ENCODE results near the gene PGP. TPM values are rescaled to one million over a fixed set of nuclear protein-coding genes. Genes with fewer than 3 reads are reported as not detected.

The PGP gene
- total RNA-seq, 6 experiments from 2014 or later: 12.8 to 17.8 (median 15.1) TPM

- H3K36me3 Mint-ChIP-seq (ENCODE audit: low read depth): peaks cover 7% of the 10 kb centered on the region; the same call in 1 of the 2 replicates
- peaks cover 12% of the 10 kb centered on the region for H3K4me1 Mint-ChIP-seq (ENCODE audit: low read depth)
- no peak for DNase-seq
- no peak overlapping the region for H3K4me3 Mint-ChIP-seq
- no peaks in the 10 kb centered on the region for H3K27me3 Mint-ChIP-seq (ENCODE audit: insufficient read depth)
- H3K9me3 Mint-ChIP-seq: no peaks in the 10 kb centered on the region
- H3K27ac Mint-ChIP-seq: no peak overlapping the region
- no peak for TF ChIP-seq CTCF (IDR thresholded peaks at IDR 0.05)
These were observed 52.7 kb downstream of the PGP start for GRCh38 chr16:2161911-2162310.

Other genes starting within 250 kb of the PGP start
- not detected for gene RNF151, start 248.0 kb downstream of the PGP start, total RNA-seq (2021; fragmentation: NEBNext Ultra II Directional; extraction: Animal tissue kit (Norgen Biotek cat#: 25700))
- gene TBL3, start 242.8 kb downstream of the PGP start, total RNA-seq (2021; fragmentation: NEBNext Ultra II Directional; extraction: Animal tissue kit (Norgen Biotek cat#: 25700)): 10 to 100 TPM; 42.4 to 47.3 (median 44.1) TPM
- gene NOXO1, start 233.4 kb downstream of the PGP start, total RNA-seq (2021; fragmentation: NEBNext Ultra II Directional; extraction: Animal tissue kit (Norgen Biotek cat#: 25700)): under 1 TPM in 3 of 6 experiments, not detected in 3; 0.28 to 0.46 (median 0.45) TPM
- 10 to 100 TPM; 28.8 to 45.5 (median 40.2) TPM for gene GFER, start 230.6 kb downstream of the PGP start, total RNA-seq (2021; fragmentation: NEBNext Ultra II Directional; extraction: Animal tissue kit (Norgen Biotek cat#: 25700))
- gene SYNGR3, start 224.9 kb downstream of the PGP start, total RNA-seq (2021; fragmentation: NEBNext Ultra II Directional; extraction: Animal tissue kit (Norgen Biotek cat#: 25700)): 1 to 10 TPM in 5 of 6 experiments, under 1 TPM in 1; 0.96 to 1.4 (median 1.2) TPM
- gene ZNF598, start 205.0 kb downstream of the PGP start, total RNA-seq (2021; fragmentation: NEBNext Ultra II Directional; extraction: Animal tissue kit (Norgen Biotek cat#: 25700)): 10 to 100 TPM; 37.1 to 48.1 (median 40.7) TPM
- 1 to 10 TPM in 4 of 6 experiments, under 1 TPM in 2; 0.57 to 2.1 (median 1.4) TPM for gene NPW, start 195.1 kb downstream of the PGP start, total RNA-seq (2021; fragmentation: NEBNext Ultra II Directional; extraction: Animal tissue kit (Norgen Biotek cat#: 25700))
- 100 to 1,000 TPM; 140 to 177 (median 152) TPM for gene NHERF2, start 187.9 kb downstream of the PGP start, total RNA-seq (2021; fragmentation: NEBNext Ultra II Directional; extraction: Animal tissue kit (Norgen Biotek cat#: 25700))
- 10 to 100 TPM; 23.7 to 31.5 (median 26.4) TPM for gene NTHL1, start 167.0 kb downstream of the PGP start, total RNA-seq (2021; fragmentation: NEBNext Ultra II Directional; extraction: Animal tissue kit (Norgen Biotek cat#: 25700))
- 10 to 100 TPM; 72.0 to 88.3 (median 83.2) TPM for gene TSC2, start 166.9 kb downstream of the PGP start, total RNA-seq (2021; fragmentation: NEBNext Ultra II Directional; extraction: Animal tissue kit (Norgen Biotek cat#: 25700))
- 100 to 1,000 TPM in 1 of 6 experiments, 10 to 100 TPM in 5; 77.9 to 118 (median 82.5) TPM for gene PKD1, start 78.9 kb downstream of the PGP start, total RNA-seq (2021; fragmentation: NEBNext Ultra II Directional; extraction: Animal tissue kit (Norgen Biotek cat#: 25700))
- 1 to 10 TPM in 1 of 6 experiments, under 1 TPM in 5; 0.31 to 1.2 (median 0.65) TPM for gene RAB26, start 66.2 kb downstream of the PGP start, total RNA-seq (2021; fragmentation: NEBNext Ultra II Directional; extraction: Animal tissue kit (Norgen Biotek cat#: 25700))
- 10 to 100 TPM; 81.4 to 88.3 (median 85.3) TPM for gene TRAF7, start 59.1 kb downstream of the PGP start, total RNA-seq (2021; fragmentation: NEBNext Ultra II Directional; extraction: Animal tissue kit (Norgen Biotek cat#: 25700))
- under 1 TPM; 0.06 to 0.56 (median 0.11) TPM for gene CASKIN1, start 18.2 kb downstream of the PGP start, total RNA-seq (2021; fragmentation: NEBNext Ultra II Directional; extraction: Animal tissue kit (Norgen Biotek cat#: 25700))
- gene MLST8, start 9.4 kb downstream of the PGP start, total RNA-seq (2021; fragmentation: NEBNext Ultra II Directional; extraction: Animal tissue kit (Norgen Biotek cat#: 25700)): 10 to 100 TPM; 32.7 to 39.4 (median 37.5) TPM
- gene BRICD5, start 4.0 kb downstream of the PGP start, total RNA-seq (2021; fragmentation: NEBNext Ultra II Directional; extraction: Animal tissue kit (Norgen Biotek cat#: 25700)): 1 to 10 TPM; 1.1 to 2.6 (median 1.8) TPM
- gene E4F1, start 8.8 kb upstream of the PGP start, total RNA-seq (2021; fragmentation: NEBNext Ultra II Directional; extraction: Animal tissue kit (Norgen Biotek cat#: 25700)): 10 to 100 TPM; 15.8 to 19.8 (median 16.7) TPM
- gene DNASE1L2, start 21.6 kb upstream of the PGP start, total RNA-seq (2021; fragmentation: NEBNext Ultra II Directional; extraction: Animal tissue kit (Norgen Biotek cat#: 25700)): 1 to 10 TPM in 4 of 6 experiments, under 1 TPM in 2; 0.82 to 1.5 (median 1.1) TPM
- gene ECI1, start 36.7 kb upstream of the PGP start, total RNA-seq (2021; fragmentation: NEBNext Ultra II Directional; extraction: Animal tissue kit (Norgen Biotek cat#: 25700)): 10 to 100 TPM; 30.3 to 47.8 (median 35.4) TPM
- 100 to 1,000 TPM; 127 to 163 (median 140) TPM for gene RNPS1, start 53.3 kb upstream of the PGP start, total RNA-seq (2021; fragmentation: NEBNext Ultra II Directional; extraction: Animal tissue kit (Norgen Biotek cat#: 25700))
- 1 to 10 TPM; 1.9 to 3.6 (median 2.4) TPM for gene ABCA3, start 125.9 kb upstream of the PGP start, total RNA-seq (2021; fragmentation: NEBNext Ultra II Directional; extraction: Animal tissue kit (Norgen Biotek cat#: 25700))
- 10 to 100 TPM; 10.9 to 22.3 (median 19.8) TPM for gene CCNF, start 214.6 kb upstream of the PGP start, total RNA-seq (2021; fragmentation: NEBNext Ultra II Directional; extraction: Animal tissue kit (Norgen Biotek cat#: 25700))
- gene TEDC2, start 245.3 kb upstream of the PGP start, total RNA-seq (2021; fragmentation: NEBNext Ultra II Directional; extraction: Animal tissue kit (Norgen Biotek cat#: 25700)): 1 to 10 TPM; 3.6 to 8.3 (median 8.0) TPM

All from HFFc6 (cell line).